ENCODE results near the gene AFMID. TPM values are rescaled to one million over a fixed set of nuclear protein-coding genes. Genes with fewer than 3 reads are reported as not detected.

AFMID gene
- total RNA-seq, 1 experiment from 2014 or later: 45.1 TPM

GRCh38 chr17:78186692-78187595, at the start of gene AFMID, which contains the start of gene TK1 (continued):
- no peak for TF ChIP-seq STAT6 (CRISPR knock-in tag; conservative IDR thresholded peaks at IDR 0.05; ENCODE audit: low read depth)
- no peak for TF ChIP-seq IRF2 (CRISPR knock-in tag; IDR thresholded peaks at IDR 0.05; ENCODE audit: borderline replicate concordance, low read depth)
- no peak for TF ChIP-seq ATF1 (CRISPR knock-in tag; IDR thresholded peaks at IDR 0.05)
- peak; percentile 92 for TF ChIP-seq ETV6 (CRISPR knock-in tag; IDR thresholded peaks at IDR 0.05)
- peak; percentile 82; the same call in 1 of the 2 replicates for TF ChIP-seq ELF4 (CRISPR knock-in tag; IDR thresholded peaks at IDR 0.05; ENCODE audit: low read depth)
- no peak for TF ChIP-seq ZNF138 (CRISPR knock-in tag; conservative IDR thresholded peaks at IDR 0.05)
- TF ChIP-seq TEAD4 (CRISPR knock-in tag; IDR thresholded peaks at IDR 0.05): peak; percentile 99
- no peak for TF ChIP-seq ZNF423 (CRISPR knock-in tag; IDR thresholded peaks at IDR 0.05)
- TF ChIP-seq MYBL2 (CRISPR knock-in tag; IDR thresholded peaks at IDR 0.05): peak; percentile 98
- TF ChIP-seq, protein P1, sequence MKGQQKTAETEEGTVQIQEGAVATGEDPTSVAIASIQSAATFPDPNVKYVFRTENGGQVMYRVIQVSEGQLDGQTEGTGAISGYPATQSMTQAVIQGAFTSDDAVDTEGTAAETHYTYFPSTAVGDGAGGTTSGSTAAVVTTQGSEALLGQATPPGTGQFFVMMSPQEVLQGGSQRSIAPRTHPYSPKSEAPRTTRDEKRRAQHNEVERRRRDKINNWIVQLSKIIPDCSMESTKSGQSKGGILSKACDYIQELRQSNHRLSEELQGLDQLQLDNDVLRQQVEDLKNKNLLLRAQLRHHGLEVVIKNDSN (CRISPR knock-in tag; IDR thresholded peaks at IDR 0.05): peak; percentile 77
- TF ChIP-seq, protein P2, sequence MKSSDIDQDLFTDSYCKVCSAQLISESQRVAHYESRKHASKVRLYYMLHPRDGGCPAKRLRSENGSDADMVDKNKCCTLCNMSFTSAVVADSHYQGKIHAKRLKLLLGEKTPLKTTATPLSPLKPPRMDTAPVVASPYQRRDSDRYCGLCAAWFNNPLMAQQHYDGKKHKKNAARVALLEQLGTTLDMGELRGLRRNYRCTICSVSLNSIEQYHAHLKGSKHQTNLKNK (CRISPR knock-in tag; IDR thresholded peaks at IDR 0.05): 0 out of 2 replicates have a peak, but pooled peaks have one; percentile 47
- TF ChIP-seq TEAD1 (CRISPR knock-in tag; IDR thresholded peaks at IDR 0.05): peak; percentile 100
- peak; percentile 67 for TF ChIP-seq ZBTB43 (CRISPR knock-in tag; IDR thresholded peaks at IDR 0.05)
- no peak for TF ChIP-seq AFF4 (CRISPR knock-in tag; IDR thresholded peaks at IDR 0.05; ENCODE audit: borderline replicate concordance)
- TF ChIP-seq SMAD4 (CRISPR knock-in tag; IDR thresholded peaks at IDR 0.05): no peak
- TF ChIP-seq, protein P3, sequence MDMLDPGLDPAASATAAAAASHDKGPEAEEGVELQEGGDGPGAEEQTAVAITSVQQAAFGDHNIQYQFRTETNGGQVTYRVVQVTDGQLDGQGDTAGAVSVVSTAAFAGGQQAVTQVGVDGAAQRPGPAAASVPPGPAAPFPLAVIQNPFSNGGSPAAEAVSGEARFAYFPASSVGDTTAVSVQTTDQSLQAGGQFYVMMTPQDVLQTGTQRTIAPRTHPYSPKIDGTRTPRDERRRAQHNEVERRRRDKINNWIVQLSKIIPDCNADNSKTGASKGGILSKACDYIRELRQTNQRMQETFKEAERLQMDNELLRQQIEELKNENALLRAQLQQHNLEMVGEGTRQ (CRISPR knock-in tag; IDR thresholded peaks at IDR 0.05): peak; percentile 74
- TF ChIP-seq FOXP4 (CRISPR knock-in tag; IDR thresholded peaks at IDR 0.05): peak; percentile 90
- TF ChIP-seq, protein P4, sequence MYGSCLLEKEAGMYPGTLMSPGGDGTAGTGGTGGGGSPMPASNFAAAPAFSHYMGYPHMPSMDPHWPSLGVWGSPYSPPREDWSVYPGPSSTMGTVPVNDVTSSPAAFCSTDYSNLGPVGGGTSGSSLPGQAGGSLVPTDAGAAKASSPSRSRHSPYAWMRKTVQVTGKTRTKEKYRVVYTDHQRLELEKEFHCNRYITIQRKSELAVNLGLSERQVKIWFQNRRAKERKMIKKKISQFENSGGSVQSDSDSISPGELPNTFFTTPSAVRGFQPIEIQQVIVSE (CRISPR knock-in tag; IDR thresholded peaks at IDR 0.05; ENCODE audit: borderline replicate concordance): no peak
- TF ChIP-seq, protein P5, sequence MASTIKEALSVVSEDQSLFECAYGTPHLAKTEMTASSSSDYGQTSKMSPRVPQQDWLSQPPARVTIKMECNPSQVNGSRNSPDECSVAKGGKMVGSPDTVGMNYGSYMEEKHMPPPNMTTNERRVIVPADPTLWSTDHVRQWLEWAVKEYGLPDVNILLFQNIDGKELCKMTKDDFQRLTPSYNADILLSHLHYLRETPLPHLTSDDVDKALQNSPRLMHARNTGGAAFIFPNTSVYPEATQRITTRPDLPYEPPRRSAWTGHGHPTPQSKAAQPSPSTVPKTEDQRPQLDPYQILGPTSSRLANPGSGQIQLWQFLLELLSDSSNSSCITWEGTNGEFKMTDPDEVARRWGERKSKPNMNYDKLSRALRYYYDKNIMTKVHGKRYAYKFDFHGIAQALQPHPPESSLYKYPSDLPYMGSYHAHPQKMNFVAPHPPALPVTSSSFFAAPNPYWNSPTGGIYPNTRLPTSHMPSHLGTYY (CRISPR knock-in tag; IDR thresholded peaks at IDR 0.05): no peak
- TF ChIP-seq, protein P6, sequence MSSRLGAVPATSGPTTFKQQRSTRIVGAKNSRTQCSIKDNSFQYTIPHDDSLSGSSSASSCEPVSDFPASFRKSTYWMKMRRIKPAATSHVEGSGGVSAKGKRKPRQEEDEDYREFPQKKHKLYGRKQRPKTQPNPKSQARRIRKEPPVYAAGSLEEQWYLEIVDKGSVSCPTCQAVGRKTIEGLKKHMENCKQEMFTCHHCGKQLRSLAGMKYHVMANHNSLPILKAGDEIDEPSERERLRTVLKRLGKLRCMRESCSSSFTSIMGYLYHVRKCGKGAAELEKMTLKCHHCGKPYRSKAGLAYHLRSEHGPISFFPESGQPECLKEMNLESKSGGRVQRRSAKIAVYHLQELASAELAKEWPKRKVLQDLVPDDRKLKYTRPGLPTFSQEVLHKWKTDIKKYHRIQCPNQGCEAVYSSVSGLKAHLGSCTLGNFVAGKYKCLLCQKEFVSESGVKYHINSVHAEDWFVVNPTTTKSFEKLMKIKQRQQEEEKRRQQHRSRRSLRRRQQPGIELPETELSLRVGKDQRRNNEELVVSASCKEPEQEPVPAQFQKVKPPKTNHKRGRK (CRISPR knock-in tag; IDR thresholded peaks at IDR 0.05; ENCODE audit: borderline replicate concordance): no peak
